AG09309 (cell line): ENCODE results near the gene TRABD2B.

Experiments
- DNase-seq: peaks from one replicate; pipeline ENCODE4 v3.0.0-alpha.2; 2010; ENCODE audit warnings: low read depth
- H3K4me3 ChIP-seq: 2 replicates; pipeline ENCODE4 v1.5.1; 2011; ENCODE audit warnings: mild to moderate bottlenecking, low read depth, low read length, moderate library complexity; ENCODE audit not compliant: control insufficient read depth
- CTCF ChIP-seq: IDR thresholded peaks from 2 replicates; pipeline ENCODE4 v1.5.1; 2011; ENCODE audit warnings: mild to moderate bottlenecking, low read depth, low read length, inconsistent platforms; ENCODE audit not compliant: insufficient read depth, control insufficient read depth; ENCODE audit errors: missing control alignments

Gene TRABD2B

GRCh38 chr1:47995306-47996050 lies 1.7 kb downstream of the TRABD2B start:
- no peak for DNase-seq
- no peak overlapping the region for H3K4me3 ChIP-seq

GRCh38 chr1:47993881-47994625 lies 3.1 kb downstream of the TRABD2B start:
- TF ChIP-seq CTCF = no peak
- H3K4me3 ChIP-seq = no peak overlapping the region
- DNase-seq = no peak

More at GRCh38 chr1:47995306-47996050, 1.7 kb downstream of the TRABD2B start:
- TF ChIP-seq CTCF = no peak

GRCh38 chr1:47993416-47993740 lies 3.8 kb downstream of the TRABD2B start:
- TF ChIP-seq CTCF = no peak
- no peak overlapping the region for H3K4me3 ChIP-seq
- no peak for DNase-seq

- DNase-seq = no peak
- TF ChIP-seq CTCF = no peak
- H3K4me3 ChIP-seq = no peak overlapping the region
These were observed 4.3 kb downstream of the TRABD2B start for GRCh38 chr1:47992720-47993415.

- TF ChIP-seq CTCF = no peak
- no peak overlapping the region for H3K4me3 ChIP-seq
- DNase-seq = no peak
These were observed 5.5 kb downstream of the TRABD2B start for GRCh38 chr1:47991673-47992072.

- no peak for DNase-seq
- H3K4me3 ChIP-seq = no peak overlapping the region
- TF ChIP-seq CTCF = no peak
These were observed 6.0 kb downstream of the TRABD2B start for GRCh38 chr1:47991187-47991586.
